ENCODE results near the gene DAG1.
"Not testable (repeated sequence)": the region's sequence is repeated elsewhere in the genome, so short reads cannot be mapped to it uniquely, and the experiment has no call there.

Gene DAG1

GRCh38 chr3:49470714-49471420 lies 800 bp downstream of the DAG1 start:
- DNase-seq = no peak

GRCh38 chr3:49471856-49472495 lies 1.9 kb downstream of the DAG1 start:
- no peak for DNase-seq

- DNase-seq = no peak
Measured at GRCh38 chr3:49476563-49476962, 6.5 kb downstream of the DAG1 start.

- no peak for DNase-seq
Measured at GRCh38 chr3:49482766-49483165, 12.7 kb downstream of the DAG1 start.

GRCh38 chr3:49484471-49484870 lies 14.4 kb downstream of the DAG1 start:
- no peak for DNase-seq

- DNase-seq = no peak
Measured at GRCh38 chr3:49489247-49489646, 19.2 kb downstream of the DAG1 start.

- DNase-seq = no peak
Measured at GRCh38 chr3:49492969-49493368, 22.9 kb downstream of the DAG1 start.

GRCh38 chr3:49493901-49494300 lies 23.8 kb downstream of the DAG1 start:
- no peak for DNase-seq

- DNase-seq = no peak
Measured at GRCh38 chr3:49495023-49495422, 25.0 kb downstream of the DAG1 start.

GRCh38 chr3:49496845-49497244 lies 26.8 kb downstream of the DAG1 start:
- DNase-seq = not testable (repeated sequence)

GRCh38 chr3:49497606-49498005 lies 27.5 kb downstream of the DAG1 start:
- DNase-seq = no peak

GRCh38 chr3:49498239-49498638 lies 28.2 kb downstream of the DAG1 start:
- DNase-seq = no peak

GRCh38 chr3:49498648-49499047 lies 28.6 kb downstream of the DAG1 start:
- no peak for DNase-seq

- DNase-seq = no peak
Measured at GRCh38 chr3:49500205-49500731, 30.2 kb downstream of the DAG1 start.

- peak; percentile 26 for DNase-seq
Measured at GRCh38 chr3:49500732-49501609, 30.9 kb downstream of the DAG1 start.

- DNase-seq = no peak
Measured at GRCh38 chr3:49501842-49502241, 31.8 kb downstream of the DAG1 start.

GRCh38 chr3:49506906-49507305 lies 36.8 kb downstream of the DAG1 start:
- DNase-seq = no peak

- DNase-seq = no peak
Measured at GRCh38 chr3:49509028-49509561, 39.0 kb downstream of the DAG1 start.

- DNase-seq = no peak
Measured at GRCh38 chr3:49511639-49512038, 41.6 kb downstream of the DAG1 start.

GRCh38 chr3:49512781-49513355 lies 42.8 kb downstream of the DAG1 start:
- no peak for DNase-seq

GRCh38 chr3:49513494-49514124 lies 43.5 kb downstream of the DAG1 start:
- DNase-seq = no peak

- DNase-seq = no peak
Measured at GRCh38 chr3:49518016-49518415, 47.9 kb downstream of the DAG1 start.

Measured in eye (tissue), 1 donor.